GM23338 (cell line): ENCODE measurements around the gene FAM149B1. TPM values are rescaled to one million over a fixed set of nuclear protein-coding genes. Genes with fewer than 3 reads are reported as not detected.

ENCODE experiments used
- ATAC-seq: fragments of 200-7000 bp; cut with Tn5 transposase; 3 replicates; pipeline ENCODE4 v1.9.1; 2020
- DNase-seq: peaks from one replicate; pipeline ENCODE4 v3.0.0-alpha.2; 2015; ENCODE audit warnings: low spot score
- H2AFZ ChIP-seq: fragments of 200-600 bp; sonication (generic); 2 replicates; pipeline ENCODE4 v1.8.0; 2016; ENCODE audit warnings: antibody characterized with exemption, mild to moderate bottlenecking, moderate library complexity
- H3F3A ChIP-seq: fragments of 200-600 bp; sonication (generic); replicated peaks from 2 replicates; pipeline ENCODE4 v1.8.0; 2017; ENCODE audit warnings: antibody characterized with exemption, mixed run types, low read depth
- H3K27ac ChIP-seq: fragments of 200-600 bp; sonication (generic); 2 replicates; pipeline ENCODE4 v1.6.1; 2016; ENCODE audit warnings: low read depth
- H3K27me3 ChIP-seq: fragments of 200-600 bp; sonication (generic); 2 replicates; pipeline ENCODE4 v1.8.0; 2016; ENCODE audit warnings: mild to moderate bottlenecking, mixed run types, moderate library complexity; ENCODE audit not compliant: insufficient read depth
- H3K36me3 ChIP-seq: fragments of 200-600 bp; sonication (generic); 2 replicates; pipeline ENCODE4 v1.8.0; 2016; ENCODE audit warnings: mild to moderate bottlenecking; ENCODE audit not compliant: insufficient read depth
- H3K4me1 ChIP-seq: fragments of 200-600 bp; sonication (generic); 2 replicates; pipeline ENCODE4 v1.8.0; 2016; ENCODE audit warnings: mild to moderate bottlenecking, moderate library complexity; ENCODE audit not compliant: insufficient read depth
- H3K4me2 ChIP-seq: fragments of 200-600 bp; sonication (generic); 2 replicates; pipeline ENCODE4 v1.7.1; 2017; ENCODE audit warnings: mixed run types
- H3K4me3 ChIP-seq: fragments of 200-600 bp; sonication (generic); 2 replicates; pipeline ENCODE4 v1.6.1; 2016; ENCODE audit warnings: mixed run types
- H3K79me2 ChIP-seq: fragments of 200-600 bp; sonication (generic); replicated peaks from 2 replicates; pipeline ENCODE4 v1.8.0; 2017; ENCODE audit warnings: mild to moderate bottlenecking; ENCODE audit not compliant: insufficient read depth
- H3K9me2 ChIP-seq: fragments of 200-600 bp; sonication (generic); 2 replicates; pipeline ENCODE4 v1.8.0; 2017; ENCODE audit not compliant: insufficient read depth
- H4K20me1 ChIP-seq: fragments of 200-600 bp; sonication (generic); replicated peaks from 2 replicates; pipeline ENCODE4 v1.8.0; 2017; ENCODE audit warnings: mild to moderate bottlenecking; ENCODE audit not compliant: insufficient read depth
- H3K27ac Mint-ChIP-seq: 2 replicates; pipeline ENCODE4 v1.8.0; 2020; ENCODE audit warnings: inconsistent platforms, mild to moderate bottlenecking, moderate library complexity, mixed read lengths
- H3K27me3 Mint-ChIP-seq: 3 replicates; pipeline ENCODE4 v1.8.0; 2022; ENCODE audit warnings: low read depth, mild to moderate bottlenecking, moderate library complexity, mixed read lengths, inconsistent platforms; ENCODE audit not compliant: insufficient read depth, poor library complexity
- H3K36me3 Mint-ChIP-seq: 3 replicates; pipeline ENCODE4 v1.8.0; 2021; ENCODE audit warnings: low read depth, mild to moderate bottlenecking, inconsistent platforms, moderate library complexity, mixed read lengths
- H3K4me1 Mint-ChIP-seq: 3 replicates; pipeline ENCODE4 v1.8.0; 2020; ENCODE audit warnings: mild to moderate bottlenecking, inconsistent platforms, mixed read lengths
- H3K4me3 Mint-ChIP-seq: 3 replicates; pipeline ENCODE4 v1.8.0; 2021; ENCODE audit warnings: moderate library complexity, mild to moderate bottlenecking, inconsistent platforms, mixed read lengths
- H3K9me3 Mint-ChIP-seq: 3 replicates; pipeline ENCODE4 v1.8.0; 2020; ENCODE audit warnings: moderate library complexity, mild to moderate bottlenecking, inconsistent platforms, mixed read lengths
- CREB1 ChIP-seq: fragments of 250-450 bp; sonication (Bioruptor Pico); IDR thresholded peaks from 2 replicates; pipeline ENCODE4 v1.5.0; 2020; ENCODE audit warnings: low read depth, mild to moderate bottlenecking, moderate library complexity
- EZH2 ChIP-seq: fragments of 200-600 bp; sonication (generic); IDR thresholded peaks from one replicate; pipeline ENCODE4 v1.8.0; 2017; ENCODE audit warnings: antibody characterized with exemption, mild to moderate bottlenecking, low read depth; ENCODE audit not compliant: unreplicated experiment
- EZH2phosphoT487 ChIP-seq: fragments of 200-600 bp; sonication (generic); IDR thresholded peaks from one replicate; pipeline ENCODE4 v1.8.1; 2018; ENCODE audit warnings: antibody characterized with exemption; ENCODE audit not compliant: unreplicated experiment
- JUNB ChIP-seq: IDR thresholded peaks from one replicate; pipeline ENCODE4 v1.6.1; 2016; ENCODE audit warnings: antibody characterized with exemption; ENCODE audit not compliant: unreplicated experiment
- NANOG ChIP-seq: IDR thresholded peaks from 2 replicates; pipeline ENCODE4 v1.6.1; 2016; ENCODE audit warnings: antibody characterized with exemption, borderline replicate concordance
- POLR2AphosphoS5 ChIP-seq: IDR thresholded peaks from 2 replicates; pipeline ENCODE4 v1.6.1; 2016; ENCODE audit warnings: antibody characterized with exemption, low read depth
- STAT1 ChIP-seq: IDR thresholded peaks from one replicate; pipeline ENCODE4 v1.6.1; 2016; ENCODE audit warnings: antibody characterized with exemption; ENCODE audit not compliant: unreplicated experiment
- ZNF114 ChIP-seq: fragments of 250-450 bp; sonication (Bioruptor Pico); IDR thresholded peaks from 2 replicates; pipeline ENCODE4 v1.5.0; 2020; ENCODE audit warnings: mild to moderate bottlenecking, moderate library complexity
- ZNF331 ChIP-seq: fragments of 250-450 bp; sonication (Bioruptor Pico); IDR thresholded peaks from 2 replicates; pipeline ENCODE4 v1.5.0; 2020; ENCODE audit warnings: low read depth, mild to moderate bottlenecking, moderate library complexity
- polyA plus RNA-seq: library from polyadenylated mRNA; unstranded; fragments of >200 nt; fragmentation: Nextera tagmentation; extraction: Ambion mirVana; gene quantifications from 2 replicates; pipeline ENCODE4 v1.2.1, GENCODE V29; 2016
- total RNA-seq: library from RNA; depleted of rRNA; stranded (reverse); fragments of >200 nt; shearing (Covaris generic); gene quantifications from 2 replicates; pipeline ENCODE4 v1.2.3, GENCODE V29; 2014
- TF ChIP-seq, protein P1 (sequence below): IDR thresholded peaks from 2 replicates; pipeline ENCODE4 v1.6.1; 2016; ENCODE audit warnings: antibody characterized with exemption
- TF ChIP-seq, protein P2 (sequence below), 2 experiments: fragments of 200-600 bp in 1 of 2; sonication (generic) in 1 of 2; conservative IDR thresholded peaks; 2 replicates each; pipeline versions ENCODE4 v1.5.1 to v1.6.1; 2016 to 2017; ENCODE audit warnings: antibody characterized with exemption in 2 of 2, low read depth in 2 of 2, mild to moderate bottlenecking in 2 of 2, moderate library complexity in 1 of 2
- TF ChIP-seq, protein P3 (sequence below): IDR thresholded peaks from one replicate; pipeline ENCODE4 v1.6.1; 2018; ENCODE audit warnings: antibody characterized with exemption; ENCODE audit not compliant: unreplicated experiment
- TF ChIP-seq, protein P4 (sequence below): fragments of 250-450 bp; sonication (Bioruptor Pico); IDR thresholded peaks from 2 replicates; pipeline ENCODE4 v1.5.0; 2020; ENCODE audit warnings: mild to moderate bottlenecking, moderate library complexity

Gene FAM149B1
- total and polyA plus RNA-seq, 2 experiments from 2014 or later: 11.2 to 19.3 TPM

- Histone ChIP-seq H2AFZ (no peak overlapping the region), H3K79me2 (no peaks in the 10 kb centered on the region), H3K9me2 (no peaks in the 10 kb centered on the region), H4K20me1 (no peaks in the 10 kb centered on the region), H3K27me3 (no peaks in the 10 kb centered on the region), H3K4me3 (no peak overlapping the region), H3K4me1 (no peaks in the 10 kb centered on the region), H3K27ac (no peak overlapping the region), H3K4me2 (no peak overlapping the region), H3K36me3 (no peaks in the 10 kb centered on the region), H3F3A (no peaks in the 10 kb centered on the region)
- TF ChIP-seq NANOG (no peak), CREB1 (CRISPR knock-in tag) (no peak), POLR2AphosphoS5 (no peak), STAT1 (no peak), EZH2phosphoT487 (no peak), ZNF114 (CRISPR knock-in tag) (no peak), EZH2 (no peak), ZNF331 (CRISPR knock-in tag) (no peak), JUNB (no peak)
- TF ChIP-seq, protein P1, sequence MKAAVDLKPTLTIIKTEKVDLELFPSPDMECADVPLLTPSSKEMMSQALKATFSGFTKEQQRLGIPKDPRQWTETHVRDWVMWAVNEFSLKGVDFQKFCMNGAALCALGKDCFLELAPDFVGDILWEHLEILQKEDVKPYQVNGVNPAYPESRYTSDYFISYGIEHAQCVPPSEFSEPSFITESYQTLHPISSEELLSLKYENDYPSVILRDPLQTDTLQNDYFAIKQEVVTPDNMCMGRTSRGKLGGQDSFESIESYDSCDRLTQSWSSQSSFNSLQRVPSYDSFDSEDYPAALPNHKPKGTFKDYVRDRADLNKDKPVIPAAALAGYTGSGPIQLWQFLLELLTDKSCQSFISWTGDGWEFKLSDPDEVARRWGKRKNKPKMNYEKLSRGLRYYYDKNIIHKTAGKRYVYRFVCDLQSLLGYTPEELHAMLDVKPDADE: no peak
- TF ChIP-seq, protein P2, sequence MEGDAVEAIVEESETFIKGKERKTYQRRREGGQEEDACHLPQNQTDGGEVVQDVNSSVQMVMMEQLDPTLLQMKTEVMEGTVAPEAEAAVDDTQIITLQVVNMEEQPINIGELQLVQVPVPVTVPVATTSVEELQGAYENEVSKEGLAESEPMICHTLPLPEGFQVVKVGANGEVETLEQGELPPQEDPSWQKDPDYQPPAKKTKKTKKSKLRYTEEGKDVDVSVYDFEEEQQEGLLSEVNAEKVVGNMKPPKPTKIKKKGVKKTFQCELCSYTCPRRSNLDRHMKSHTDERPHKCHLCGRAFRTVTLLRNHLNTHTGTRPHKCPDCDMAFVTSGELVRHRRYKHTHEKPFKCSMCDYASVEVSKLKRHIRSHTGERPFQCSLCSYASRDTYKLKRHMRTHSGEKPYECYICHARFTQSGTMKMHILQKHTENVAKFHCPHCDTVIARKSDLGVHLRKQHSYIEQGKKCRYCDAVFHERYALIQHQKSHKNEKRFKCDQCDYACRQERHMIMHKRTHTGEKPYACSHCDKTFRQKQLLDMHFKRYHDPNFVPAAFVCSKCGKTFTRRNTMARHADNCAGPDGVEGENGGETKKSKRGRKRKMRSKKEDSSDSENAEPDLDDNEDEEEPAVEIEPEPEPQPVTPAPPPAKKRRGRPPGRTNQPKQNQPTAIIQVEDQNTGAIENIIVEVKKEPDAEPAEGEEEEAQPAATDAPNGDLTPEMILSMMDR (conservative IDR thresholded peaks at IDR 0.05; ENCODE audit: low read depth in 2 of 2): no peak
- TF ChIP-seq, protein P3, sequence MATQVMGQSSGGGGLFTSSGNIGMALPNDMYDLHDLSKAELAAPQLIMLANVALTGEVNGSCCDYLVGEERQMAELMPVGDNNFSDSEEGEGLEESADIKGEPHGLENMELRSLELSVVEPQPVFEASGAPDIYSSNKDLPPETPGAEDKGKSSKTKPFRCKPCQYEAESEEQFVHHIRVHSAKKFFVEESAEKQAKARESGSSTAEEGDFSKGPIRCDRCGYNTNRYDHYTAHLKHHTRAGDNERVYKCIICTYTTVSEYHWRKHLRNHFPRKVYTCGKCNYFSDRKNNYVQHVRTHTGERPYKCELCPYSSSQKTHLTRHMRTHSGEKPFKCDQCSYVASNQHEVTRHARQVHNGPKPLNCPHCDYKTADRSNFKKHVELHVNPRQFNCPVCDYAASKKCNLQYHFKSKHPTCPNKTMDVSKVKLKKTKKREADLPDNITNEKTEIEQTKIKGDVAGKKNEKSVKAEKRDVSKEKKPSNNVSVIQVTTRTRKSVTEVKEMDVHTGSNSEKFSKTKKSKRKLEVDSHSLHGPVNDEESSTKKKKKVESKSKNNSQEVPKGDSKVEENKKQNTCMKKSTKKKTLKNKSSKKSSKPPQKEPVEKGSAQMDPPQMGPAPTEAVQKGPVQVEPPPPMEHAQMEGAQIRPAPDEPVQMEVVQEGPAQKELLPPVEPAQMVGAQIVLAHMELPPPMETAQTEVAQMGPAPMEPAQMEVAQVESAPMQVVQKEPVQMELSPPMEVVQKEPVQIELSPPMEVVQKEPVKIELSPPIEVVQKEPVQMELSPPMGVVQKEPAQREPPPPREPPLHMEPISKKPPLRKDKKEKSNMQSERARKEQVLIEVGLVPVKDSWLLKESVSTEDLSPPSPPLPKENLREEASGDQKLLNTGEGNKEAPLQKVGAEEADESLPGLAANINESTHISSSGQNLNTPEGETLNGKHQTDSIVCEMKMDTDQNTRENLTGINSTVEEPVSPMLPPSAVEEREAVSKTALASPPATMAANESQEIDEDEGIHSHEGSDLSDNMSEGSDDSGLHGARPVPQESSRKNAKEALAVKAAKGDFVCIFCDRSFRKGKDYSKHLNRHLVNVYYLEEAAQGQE: no peak
- TF ChIP-seq, protein P4, sequence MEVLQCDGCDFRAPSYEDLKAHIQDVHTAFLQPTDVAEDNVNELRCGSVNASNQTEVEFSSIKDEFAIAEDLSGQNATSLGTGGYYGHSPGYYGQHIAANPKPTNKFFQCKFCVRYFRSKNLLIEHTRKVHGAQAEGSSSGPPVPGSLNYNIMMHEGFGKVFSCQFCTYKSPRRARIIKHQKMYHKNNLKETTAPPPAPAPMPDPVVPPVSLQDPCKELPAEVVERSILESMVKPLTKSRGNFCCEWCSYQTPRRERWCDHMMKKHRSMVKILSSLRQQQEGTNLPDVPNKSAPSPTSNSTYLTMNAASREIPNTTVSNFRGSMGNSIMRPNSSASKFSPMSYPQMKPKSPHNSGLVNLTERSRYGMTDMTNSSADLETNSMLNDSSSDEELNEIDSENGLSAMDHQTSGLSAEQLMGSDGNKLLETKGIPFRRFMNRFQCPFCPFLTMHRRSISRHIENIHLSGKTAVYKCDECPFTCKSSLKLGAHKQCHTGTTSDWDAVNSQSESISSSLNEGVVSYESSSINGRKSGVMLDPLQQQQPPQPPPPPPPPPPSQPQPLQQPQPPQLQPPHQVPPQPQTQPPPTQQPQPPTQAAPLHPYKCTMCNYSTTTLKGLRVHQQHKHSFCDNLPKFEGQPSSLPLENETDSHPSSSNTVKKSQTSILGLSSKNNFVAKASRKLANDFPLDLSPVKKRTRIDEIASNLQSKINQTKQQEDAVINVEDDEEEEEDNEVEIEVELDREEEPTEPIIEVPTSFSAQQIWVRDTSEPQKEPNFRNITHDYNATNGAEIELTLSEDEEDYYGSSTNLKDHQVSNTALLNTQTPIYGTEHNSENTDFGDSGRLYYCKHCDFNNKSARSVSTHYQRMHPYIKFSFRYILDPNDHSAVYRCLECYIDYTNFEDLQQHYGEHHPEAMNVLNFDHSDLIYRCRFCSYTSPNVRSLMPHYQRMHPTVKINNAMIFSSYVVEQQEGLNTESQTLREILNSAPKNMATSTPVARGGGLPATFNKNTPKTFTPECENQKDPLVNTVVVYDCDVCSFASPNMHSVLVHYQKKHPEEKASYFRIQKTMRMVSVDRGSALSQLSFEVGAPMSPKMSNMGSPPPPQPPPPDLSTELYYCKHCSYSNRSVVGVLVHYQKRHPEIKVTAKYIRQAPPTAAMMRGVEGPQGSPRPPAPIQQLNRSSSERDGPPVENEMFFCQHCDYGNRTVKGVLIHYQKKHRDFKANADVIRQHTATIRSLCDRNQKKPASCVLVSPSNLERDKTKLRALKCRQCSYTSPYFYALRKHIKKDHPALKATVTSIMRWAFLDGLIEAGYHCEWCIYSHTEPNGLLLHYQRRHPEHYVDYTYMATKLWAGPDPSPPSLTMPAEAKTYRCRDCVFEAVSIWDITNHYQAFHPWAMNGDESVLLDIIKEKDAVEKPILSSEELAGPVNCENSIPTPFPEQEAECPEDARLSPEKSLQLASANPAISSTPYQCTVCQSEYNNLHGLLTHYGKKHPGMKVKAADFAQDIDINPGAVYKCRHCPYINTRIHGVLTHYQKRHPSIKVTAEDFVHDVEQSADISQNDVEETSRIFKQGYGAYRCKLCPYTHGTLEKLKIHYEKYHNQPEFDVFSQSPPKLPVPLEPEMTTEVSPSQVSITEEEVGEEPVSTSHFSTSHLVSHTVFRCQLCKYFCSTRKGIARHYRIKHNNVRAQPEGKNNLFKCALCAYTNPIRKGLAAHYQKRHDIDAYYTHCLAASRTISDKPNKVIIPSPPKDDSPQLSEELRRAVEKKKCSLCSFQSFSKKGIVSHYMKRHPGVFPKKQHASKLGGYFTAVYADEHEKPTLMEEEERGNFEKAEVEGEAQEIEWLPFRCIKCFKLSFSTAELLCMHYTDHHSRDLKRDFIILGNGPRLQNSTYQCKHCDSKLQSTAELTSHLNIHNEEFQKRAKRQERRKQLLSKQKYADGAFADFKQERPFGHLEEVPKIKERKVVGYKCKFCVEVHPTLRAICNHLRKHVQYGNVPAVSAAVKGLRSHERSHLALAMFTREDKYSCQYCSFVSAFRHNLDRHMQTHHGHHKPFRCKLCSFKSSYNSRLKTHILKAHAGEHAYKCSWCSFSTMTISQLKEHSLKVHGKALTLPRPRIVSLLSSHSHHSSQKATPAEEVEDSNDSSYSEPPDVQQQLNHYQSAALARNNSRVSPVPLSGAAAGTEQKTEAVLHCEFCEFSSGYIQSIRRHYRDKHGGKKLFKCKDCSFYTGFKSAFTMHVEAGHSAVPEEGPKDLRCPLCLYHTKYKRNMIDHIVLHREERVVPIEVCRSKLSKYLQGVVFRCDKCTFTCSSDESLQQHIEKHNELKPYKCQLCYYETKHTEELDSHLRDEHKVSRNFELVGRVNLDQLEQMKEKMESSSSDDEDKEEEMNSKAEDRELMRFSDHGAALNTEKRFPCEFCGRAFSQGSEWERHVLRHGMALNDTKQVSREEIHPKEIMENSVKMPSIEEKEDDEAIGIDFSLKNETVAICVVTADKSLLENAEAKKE: no peak
- no peak for ATAC-seq
- Mint-ChIP-seq H3K4me3 (no peak overlapping the region), H3K27me3 (peaks cover 2% of the 10 kb centered on the region), H3K9me3 (peaks cover 33% of the 10 kb centered on the region), H3K27ac (no peak overlapping the region), H3K36me3 (peaks cover 39% of the 10 kb centered on the region), H3K4me1 (no peaks in the 10 kb centered on the region)
- peak; percentile 17 for DNase-seq
Measured at GRCh38 chr10:73206385-73206784, 38.5 kb downstream of the FAM149B1 start.
